ENCODE results near the gene ASPN.

DNA sequence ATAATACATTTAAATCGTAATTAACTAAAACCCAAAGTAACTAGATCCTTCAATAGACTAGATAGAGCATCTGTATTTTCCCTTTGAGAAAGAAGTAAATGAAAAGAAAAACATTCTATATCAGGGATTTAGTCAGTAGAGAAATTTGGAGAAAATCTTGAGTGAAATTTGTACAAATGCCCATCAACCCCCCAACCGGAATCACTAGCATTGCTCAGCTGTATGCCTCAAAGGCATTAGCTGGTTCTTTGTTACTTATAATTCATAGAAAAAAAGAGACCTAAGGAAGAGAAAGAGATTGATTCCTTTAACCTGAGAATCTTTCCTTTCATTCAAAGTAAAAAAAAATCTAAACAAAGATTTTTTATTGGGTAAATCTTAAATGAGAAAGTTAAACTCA is 58.7 kb downstream of the ASPN start:
- no peak for TF ChIP-seq EZH2 (IDR thresholded peaks at IDR 0.05; ENCODE audit: borderline replicate concordance, low read length)
- TF ChIP-seq, protein P1, sequence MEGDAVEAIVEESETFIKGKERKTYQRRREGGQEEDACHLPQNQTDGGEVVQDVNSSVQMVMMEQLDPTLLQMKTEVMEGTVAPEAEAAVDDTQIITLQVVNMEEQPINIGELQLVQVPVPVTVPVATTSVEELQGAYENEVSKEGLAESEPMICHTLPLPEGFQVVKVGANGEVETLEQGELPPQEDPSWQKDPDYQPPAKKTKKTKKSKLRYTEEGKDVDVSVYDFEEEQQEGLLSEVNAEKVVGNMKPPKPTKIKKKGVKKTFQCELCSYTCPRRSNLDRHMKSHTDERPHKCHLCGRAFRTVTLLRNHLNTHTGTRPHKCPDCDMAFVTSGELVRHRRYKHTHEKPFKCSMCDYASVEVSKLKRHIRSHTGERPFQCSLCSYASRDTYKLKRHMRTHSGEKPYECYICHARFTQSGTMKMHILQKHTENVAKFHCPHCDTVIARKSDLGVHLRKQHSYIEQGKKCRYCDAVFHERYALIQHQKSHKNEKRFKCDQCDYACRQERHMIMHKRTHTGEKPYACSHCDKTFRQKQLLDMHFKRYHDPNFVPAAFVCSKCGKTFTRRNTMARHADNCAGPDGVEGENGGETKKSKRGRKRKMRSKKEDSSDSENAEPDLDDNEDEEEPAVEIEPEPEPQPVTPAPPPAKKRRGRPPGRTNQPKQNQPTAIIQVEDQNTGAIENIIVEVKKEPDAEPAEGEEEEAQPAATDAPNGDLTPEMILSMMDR (conservative IDR thresholded peaks at IDR 0.05 in 1 of 2, IDR thresholded peaks at IDR 0.05 in 1 of 2; ENCODE audit: extremely low read depth in 1 of 2, insufficient read depth in 1 of 2, low read depth in 1 of 2, low read length in 2 of 2), result no peak
